Measurements from ENCODE around the gene RAX2. TPM values are rescaled to one million over a fixed set of nuclear protein-coding genes. Genes with fewer than 3 reads are reported as not detected.

RAX2 gene
- total and polyA plus RNA-seq, 2 of the 13 experiments (the other 11 are each of a cell fraction or from before 2014, with no cell fraction given): not detected

- TF ChIP-seq ZNF564 (CRISPR knock-in tag; IDR thresholded peaks at IDR 0.05) (no peak), ATAD3A (CRISPR knock-in tag; IDR thresholded peaks at IDR 0.05) (no peak), HMGXB4 (CRISPR knock-in tag; IDR thresholded peaks at IDR 0.05; ENCODE audit: borderline replicate concordance in 1 of 2, low read depth in 1 of 2) (no peak)
These were observed 17.2 kb upstream of the RAX2 start (continued) for GRCh38 chr19:3788996-3789778.

GRCh38 chr19:3785938-3786824 lies 14.2 kb upstream of the RAX2 start, which contains the start of gene MATK:
TSS of gene MATK (minus strand) at chr19:3786381. CDS start at chr19:3785135, 1,246 bp downstream.
- Histone ChIP-seq H3K9ac (ENCODE audit: insufficient read depth, low read depth, low read length) (no peak within 1 kb of the TSS), H3K9me3 (ENCODE audit: low read length) (peaks cover 13% of the 10 kb centered on the region), H3K4me2 (ENCODE audit: low read depth, low read length) (no peak within 1 kb of the TSS), H3K27ac (ENCODE audit: extremely low read length, insufficient read depth, low read length) (no peak within 1 kb of the TSS), H4K20me1 (ENCODE audit: insufficient read depth, low read length) (no peaks in the 10 kb centered on the region), H3K27me3 (ENCODE audit: control insufficient read depth in 1 of 2, insufficient read depth in 2 of 2, low read length in 2 of 2) (peaks cover 12 to 35% of the 10 kb centered on the region in 2 experiments; a peak in 4 of 5 replicates), H3K36me3 (replicated peaks in 1 of 2; ENCODE audit: control insufficient read depth in 1 of 2, insufficient read depth in 2 of 2, low read length in 2 of 2) (no peaks in the 10 kb centered on the region), H3K4me1 (ENCODE audit: insufficient read depth, low read length) (0 out of 2 replicates have a peak, but pooled peaks cover 5% of the 10 kb centered on the region), H3K4me3 (replicated peaks in 1 of 3; ENCODE audit: insufficient read depth in 1 of 3, low read depth in 2 of 3, low read length in 3 of 3) (peak within 1 kb of the TSS in 1 of 3 experiments; percentile 28; a peak in 3 of 6 replicates), H2AFZ (ENCODE audit: low read length) (no peak within 1 kb of the TSS), H3K79me2 (ENCODE audit: insufficient read depth, low read length) (no peaks in the 10 kb centered on the region)
- CTCF ChIA-PET (ENCODE audit: low intra/inter-chr PET ratio, low total read pairs): no interaction called here
- FAIRE-seq (no peak), ATAC-seq (no peak), DNase-seq (ENCODE audit: low spot score) (no peak)
- WGBS (ENCODE audit: low lambda C conversion rate): 80% methylated on average over 4 of the region's 101 CpGs
- TF ChIP-seq ZNF678 (CRISPR knock-in tag; IDR thresholded peaks at IDR 0.05): no peak
- TF ChIP-seq ZNF777 (CRISPR knock-in tag; IDR thresholded peaks at IDR 0.05): no peak
- TF ChIP-seq RBM39 (IDR thresholded peaks at IDR 0.05; ENCODE audit: low read depth, low read length, poor library complexity, severe bottlenecking): no peak
- no peak for TF ChIP-seq ATF1 (CRISPR knock-in tag; IDR thresholded peaks at IDR 0.05)
- no peak for TF ChIP-seq TBL1XR1 (IDR thresholded peaks at IDR 0.05; ENCODE audit: borderline replicate concordance, low read length, partially characterized antibody)
- no peak for TF ChIP-seq RAD51 (IDR thresholded peaks at IDR 0.05; ENCODE audit: borderline replicate concordance)
- no peak for TF ChIP-seq GPBP1L1 (CRISPR knock-in tag; IDR thresholded peaks at IDR 0.05)
- no peak for TF ChIP-seq SMARCC2 (IDR thresholded peaks at IDR 0.05)
- TF ChIP-seq SETDB1 (CRISPR knock-in tag; IDR thresholded peaks at IDR 0.05; ENCODE audit: borderline replicate concordance): no peak
- no peak for TF ChIP-seq ISX (CRISPR knock-in tag; conservative IDR thresholded peaks at IDR 0.05)
- TF ChIP-seq ZFX (CRISPR knock-in tag; IDR thresholded peaks at IDR 0.05; ENCODE audit: low read depth): no peak
- no peak for TF ChIP-seq KLF9 (CRISPR knock-in tag; IDR thresholded peaks at IDR 0.05; ENCODE audit: low read depth)
- TF ChIP-seq SYNCRIP (IDR thresholded peaks at IDR 0.05; ENCODE audit: insufficient read depth, low read depth, low read length): no peak
- TF ChIP-seq RXRB (CRISPR knock-in tag; IDR thresholded peaks at IDR 0.05; ENCODE audit: borderline replicate concordance): no peak
- intact Hi-C loops (cut with micrococcal nuclease; ENCODE audit: unreplicated experiment): no loop called here
- BruUV-seq (replicated peaks): no TSS peak
- POLR2A ChIA-PET: no interaction called here
- in situ Hi-C loops (cut with HindIII; ENCODE audit: extremely low pct_ligation_motif_present, low pct_unique_long_range_greater_than_20kb): no loop called here
